GM10248 (cell line): Measurements from ENCODE around the gene PHF5A.

Source experiments
- CTCF ChIA-PET: fragments of 300-600 bp; sonication (Branson Sonifier 250); formaldehyde crosslinking; extraction: SDS; loops from one replicate; lab custom pipeline; 2021; ENCODE audit warnings: antibody characterized with exemption; lab: Yijun Ruan, JAX
- POLR2A ChIA-PET: fragments of 350-650 bp; sonication (Branson Sonifier 250); formaldehyde crosslinking; extraction: SDS; loops from one replicate; lab custom pipeline; 2020; ENCODE audit warnings: antibody characterized with exemption; lab: Yijun Ruan, JAX
- DNase-seq: peaks from one replicate; pipeline ENCODE4 v3.0.0; 2012; ENCODE audit errors: extremely low spot score
- TF ChIP-seq, protein P1 (sequence below): IDR thresholded peaks from 2 replicates; pipeline ENCODE4 v1.5.1; 2012; ENCODE audit warnings: mild to moderate bottlenecking, low read depth; ENCODE audit errors: extremely low read depth, missing control alignments, control extremely low read depth

The PHF5A gene

DNA sequence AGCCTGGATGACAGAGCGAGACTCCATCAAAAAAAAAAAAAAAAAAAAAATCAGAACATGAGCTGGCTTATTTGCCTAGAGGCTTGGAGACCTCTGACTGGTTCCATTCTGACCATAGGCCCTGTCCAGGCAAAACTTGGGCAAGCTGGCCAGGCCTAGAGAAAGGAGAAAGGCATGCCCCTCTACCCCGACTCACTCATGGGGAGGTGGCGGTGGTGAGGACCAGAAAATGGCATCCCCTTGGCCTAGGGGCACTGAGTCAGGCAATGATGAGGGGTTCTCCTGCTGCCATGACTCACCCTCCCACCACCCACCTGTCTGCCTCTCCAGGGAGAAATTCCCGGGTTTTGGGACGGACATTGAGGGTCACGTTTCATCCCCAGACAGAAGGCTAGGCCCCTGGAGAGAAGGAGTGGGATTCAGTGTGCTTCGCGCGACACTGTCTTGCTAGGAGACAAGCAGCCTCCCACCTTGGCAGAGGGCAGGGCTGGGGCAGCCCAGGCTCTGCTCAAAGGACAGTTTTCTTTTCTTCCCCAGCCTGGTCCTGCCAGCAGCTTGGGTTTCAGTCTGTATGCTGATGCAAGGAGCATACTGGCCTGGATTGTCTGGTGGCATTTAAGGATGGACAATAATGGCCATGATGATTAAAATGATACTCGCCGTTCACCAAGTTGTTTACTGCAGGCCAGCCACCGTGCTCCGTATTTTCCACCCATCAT lies 39.1 kb downstream of the PHF5A start:
- POLR2A ChIA-PET: no interaction called here
- DNase-seq: no peak
- CTCF ChIA-PET: interaction anchor here (0.7 to 2.0 kb wide), 2 partner anchors 20 to 25 kb away, joined by 3 to 5 read pairs; no protein-coding TSS in a partner anchor
- TF ChIP-seq, protein P1, sequence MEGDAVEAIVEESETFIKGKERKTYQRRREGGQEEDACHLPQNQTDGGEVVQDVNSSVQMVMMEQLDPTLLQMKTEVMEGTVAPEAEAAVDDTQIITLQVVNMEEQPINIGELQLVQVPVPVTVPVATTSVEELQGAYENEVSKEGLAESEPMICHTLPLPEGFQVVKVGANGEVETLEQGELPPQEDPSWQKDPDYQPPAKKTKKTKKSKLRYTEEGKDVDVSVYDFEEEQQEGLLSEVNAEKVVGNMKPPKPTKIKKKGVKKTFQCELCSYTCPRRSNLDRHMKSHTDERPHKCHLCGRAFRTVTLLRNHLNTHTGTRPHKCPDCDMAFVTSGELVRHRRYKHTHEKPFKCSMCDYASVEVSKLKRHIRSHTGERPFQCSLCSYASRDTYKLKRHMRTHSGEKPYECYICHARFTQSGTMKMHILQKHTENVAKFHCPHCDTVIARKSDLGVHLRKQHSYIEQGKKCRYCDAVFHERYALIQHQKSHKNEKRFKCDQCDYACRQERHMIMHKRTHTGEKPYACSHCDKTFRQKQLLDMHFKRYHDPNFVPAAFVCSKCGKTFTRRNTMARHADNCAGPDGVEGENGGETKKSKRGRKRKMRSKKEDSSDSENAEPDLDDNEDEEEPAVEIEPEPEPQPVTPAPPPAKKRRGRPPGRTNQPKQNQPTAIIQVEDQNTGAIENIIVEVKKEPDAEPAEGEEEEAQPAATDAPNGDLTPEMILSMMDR: no peak

DNA sequence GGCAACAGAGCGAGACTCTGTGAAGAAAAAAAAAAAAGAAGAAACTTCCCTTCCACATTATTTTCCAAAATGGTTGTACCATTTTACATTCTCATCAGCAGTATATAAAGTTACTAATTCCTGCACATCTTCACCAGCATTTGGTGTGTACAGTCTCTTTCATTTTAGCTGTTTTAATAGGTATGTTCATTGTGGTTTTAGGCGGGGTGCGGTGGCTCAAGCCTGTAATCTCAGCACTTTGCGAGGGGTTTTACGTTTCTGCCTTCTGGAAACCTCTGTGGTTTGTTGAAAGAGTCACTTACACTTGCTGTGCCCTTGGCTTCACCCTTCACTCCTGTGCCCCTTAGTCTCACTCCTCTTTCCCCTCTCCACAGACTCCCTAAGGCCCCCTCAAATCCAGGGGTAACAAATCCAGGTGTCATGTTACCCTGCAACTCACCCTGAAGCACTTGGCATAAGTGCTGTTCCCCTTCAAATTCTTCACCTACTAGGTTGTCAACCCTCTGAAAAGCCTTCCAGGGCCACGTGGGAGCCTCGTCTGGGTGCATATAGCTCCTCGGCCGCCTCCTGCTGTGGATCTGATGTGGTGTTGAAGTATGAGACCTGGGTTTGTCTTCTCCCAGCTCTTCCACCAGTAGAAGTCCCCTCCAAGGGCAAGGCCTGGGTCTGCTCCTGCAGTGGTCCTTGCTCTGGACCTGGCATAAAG lies 42.7 kb downstream of the PHF5A start:
- ChIA-PET CTCF (interaction anchor here (1.2 kb wide), 1 partner anchor 22 kb away, joined by 3 read pairs; no protein-coding TSS in a partner anchor), POLR2A (interaction anchor here (0.6 to 0.7 kb wide), 4 partner anchors 52 to 608 kb away, joined by 3 to 6 read pairs (median 4); no protein-coding TSS in a partner anchor)
- TF ChIP-seq, protein P1: no peak
- no peak for DNase-seq

DNA sequence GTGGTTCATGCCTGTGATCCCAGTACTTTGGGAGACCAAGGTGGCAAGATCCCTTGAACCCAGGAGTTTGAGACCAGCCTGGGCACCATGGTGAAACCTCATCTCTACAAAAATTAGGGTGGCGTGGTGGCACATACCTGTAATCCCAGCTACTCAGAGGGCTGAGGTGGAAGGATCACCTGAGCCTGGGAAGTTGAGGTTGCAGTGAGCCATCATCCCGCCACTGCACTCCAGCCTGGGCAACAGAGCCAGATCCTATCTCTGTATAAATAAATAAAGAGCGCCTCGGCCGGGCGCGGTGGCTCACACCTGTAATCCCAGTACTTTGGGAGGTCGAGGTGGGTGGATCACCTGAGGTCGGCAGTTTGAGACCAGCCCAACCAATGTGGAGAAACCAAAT lies 49.8 kb downstream of the PHF5A start:
- POLR2A ChIA-PET: no interaction called here
- CTCF ChIA-PET: interaction anchor here (1.4 to 2.7 kb wide), 4 partner anchors 11 to 99 kb away, joined by 3 to 11 read pairs (median 6); no protein-coding TSS in a partner anchor
- TF ChIP-seq, protein P1: no peak
- DNase-seq: no peak

DNA sequence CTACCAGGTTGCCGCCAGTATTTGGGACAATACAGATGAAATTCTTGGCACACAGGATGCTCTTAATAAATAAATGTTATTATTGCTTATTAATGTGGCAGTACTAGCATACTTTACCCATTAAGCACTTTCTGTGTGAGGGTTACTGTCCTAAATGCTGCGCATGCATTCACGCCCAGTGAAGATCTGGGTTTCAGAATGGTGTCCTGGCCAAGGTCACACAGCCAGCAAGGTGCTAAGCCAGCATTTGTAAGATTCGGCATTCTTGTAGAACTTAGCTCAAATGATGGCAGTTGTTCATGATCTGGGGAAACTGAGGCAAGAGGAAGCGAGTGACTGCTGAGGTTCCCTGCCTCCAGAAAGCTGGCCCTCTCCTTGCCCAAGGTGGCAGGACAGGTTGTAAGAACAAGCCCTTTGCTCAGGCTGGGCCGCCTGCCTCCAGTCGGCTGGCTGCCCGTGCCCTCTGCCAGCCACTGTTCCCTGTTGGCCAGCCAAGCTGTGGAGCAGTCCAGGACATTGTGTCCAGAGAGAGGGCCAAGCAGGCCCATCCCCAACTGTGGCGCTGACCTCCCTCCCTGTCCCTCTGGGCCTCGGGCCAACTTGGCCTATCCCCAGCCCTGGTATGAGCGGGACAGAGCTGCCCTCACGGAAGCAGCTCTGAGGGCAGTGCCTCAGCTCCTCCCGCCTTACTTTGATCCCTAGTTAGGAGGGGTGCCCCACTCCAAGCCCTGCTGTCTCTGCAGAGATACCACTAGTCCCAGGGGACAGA lies 50.7 kb downstream of the PHF5A start:
- TF ChIP-seq, protein P1: no peak
- ChIA-PET CTCF (interaction anchor here (1.3 to 2.7 kb wide), 5 partner anchors 10 to 109 kb away, joined by 3 to 11 read pairs (median 6); no protein-coding TSS in a partner anchor), POLR2A (no interaction called here)
- no peak for DNase-seq

DNA sequence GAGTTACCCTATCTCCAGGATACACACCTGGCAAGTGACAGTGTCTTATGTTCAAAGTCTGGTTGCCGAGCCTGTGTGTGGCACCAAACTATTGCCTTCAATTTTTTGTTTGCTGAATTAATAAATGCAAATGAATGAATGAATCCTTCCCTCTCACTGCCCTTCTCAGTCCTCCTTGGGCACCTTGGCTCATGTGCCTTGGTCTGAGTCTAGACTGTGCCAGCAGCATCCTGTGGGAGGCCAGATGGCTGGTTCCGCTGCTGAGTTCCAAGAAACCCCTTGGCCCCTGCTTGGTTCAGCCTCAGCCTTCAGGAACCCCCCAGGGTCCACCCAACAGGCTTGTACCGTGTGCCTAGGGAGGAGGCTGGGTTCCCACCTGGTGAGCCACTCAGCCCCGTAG lies 52.9 kb downstream of the PHF5A start:
- TF ChIP-seq, protein P1: no peak
- ChIA-PET CTCF (interaction anchor here (1.5 kb wide), 1 partner anchor 102 kb away, joined by 5 read pairs; no protein-coding TSS in a partner anchor), POLR2A (no interaction called here)
- DNase-seq: no peak
